ENCODE results near the gene CABLES1.

GRCh38 chr18:23189099-23189498, 53.8 kb downstream of the CABLES1 start:
- TF ChIP-seq, protein P1, sequence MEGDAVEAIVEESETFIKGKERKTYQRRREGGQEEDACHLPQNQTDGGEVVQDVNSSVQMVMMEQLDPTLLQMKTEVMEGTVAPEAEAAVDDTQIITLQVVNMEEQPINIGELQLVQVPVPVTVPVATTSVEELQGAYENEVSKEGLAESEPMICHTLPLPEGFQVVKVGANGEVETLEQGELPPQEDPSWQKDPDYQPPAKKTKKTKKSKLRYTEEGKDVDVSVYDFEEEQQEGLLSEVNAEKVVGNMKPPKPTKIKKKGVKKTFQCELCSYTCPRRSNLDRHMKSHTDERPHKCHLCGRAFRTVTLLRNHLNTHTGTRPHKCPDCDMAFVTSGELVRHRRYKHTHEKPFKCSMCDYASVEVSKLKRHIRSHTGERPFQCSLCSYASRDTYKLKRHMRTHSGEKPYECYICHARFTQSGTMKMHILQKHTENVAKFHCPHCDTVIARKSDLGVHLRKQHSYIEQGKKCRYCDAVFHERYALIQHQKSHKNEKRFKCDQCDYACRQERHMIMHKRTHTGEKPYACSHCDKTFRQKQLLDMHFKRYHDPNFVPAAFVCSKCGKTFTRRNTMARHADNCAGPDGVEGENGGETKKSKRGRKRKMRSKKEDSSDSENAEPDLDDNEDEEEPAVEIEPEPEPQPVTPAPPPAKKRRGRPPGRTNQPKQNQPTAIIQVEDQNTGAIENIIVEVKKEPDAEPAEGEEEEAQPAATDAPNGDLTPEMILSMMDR (conservative IDR thresholded peaks at IDR 0.05; ENCODE audit: low read depth, low read length): no peak
- TF ChIP-seq CHD1 (IDR thresholded peaks at IDR 0.05; ENCODE audit: low read depth, low read length): no peak
- TF ChIP-seq, protein P2, sequence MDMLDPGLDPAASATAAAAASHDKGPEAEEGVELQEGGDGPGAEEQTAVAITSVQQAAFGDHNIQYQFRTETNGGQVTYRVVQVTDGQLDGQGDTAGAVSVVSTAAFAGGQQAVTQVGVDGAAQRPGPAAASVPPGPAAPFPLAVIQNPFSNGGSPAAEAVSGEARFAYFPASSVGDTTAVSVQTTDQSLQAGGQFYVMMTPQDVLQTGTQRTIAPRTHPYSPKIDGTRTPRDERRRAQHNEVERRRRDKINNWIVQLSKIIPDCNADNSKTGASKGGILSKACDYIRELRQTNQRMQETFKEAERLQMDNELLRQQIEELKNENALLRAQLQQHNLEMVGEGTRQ (IDR thresholded peaks at IDR 0.05; ENCODE audit: low read depth, low read length): no peak
- TF ChIP-seq POLR2A (IDR thresholded peaks at IDR 0.05; ENCODE audit: low read depth, low read length): no peak
- no peak for TF ChIP-seq RAD21 (IDR thresholded peaks at IDR 0.05; ENCODE audit: low read length)
